ENCODE results near the gene FAM117A.
"Not testable (repeated sequence)": the region's sequence is repeated elsewhere in the genome, so short reads cannot be mapped to it uniquely, and the experiment has no call there.

FAM117A gene

DNA sequence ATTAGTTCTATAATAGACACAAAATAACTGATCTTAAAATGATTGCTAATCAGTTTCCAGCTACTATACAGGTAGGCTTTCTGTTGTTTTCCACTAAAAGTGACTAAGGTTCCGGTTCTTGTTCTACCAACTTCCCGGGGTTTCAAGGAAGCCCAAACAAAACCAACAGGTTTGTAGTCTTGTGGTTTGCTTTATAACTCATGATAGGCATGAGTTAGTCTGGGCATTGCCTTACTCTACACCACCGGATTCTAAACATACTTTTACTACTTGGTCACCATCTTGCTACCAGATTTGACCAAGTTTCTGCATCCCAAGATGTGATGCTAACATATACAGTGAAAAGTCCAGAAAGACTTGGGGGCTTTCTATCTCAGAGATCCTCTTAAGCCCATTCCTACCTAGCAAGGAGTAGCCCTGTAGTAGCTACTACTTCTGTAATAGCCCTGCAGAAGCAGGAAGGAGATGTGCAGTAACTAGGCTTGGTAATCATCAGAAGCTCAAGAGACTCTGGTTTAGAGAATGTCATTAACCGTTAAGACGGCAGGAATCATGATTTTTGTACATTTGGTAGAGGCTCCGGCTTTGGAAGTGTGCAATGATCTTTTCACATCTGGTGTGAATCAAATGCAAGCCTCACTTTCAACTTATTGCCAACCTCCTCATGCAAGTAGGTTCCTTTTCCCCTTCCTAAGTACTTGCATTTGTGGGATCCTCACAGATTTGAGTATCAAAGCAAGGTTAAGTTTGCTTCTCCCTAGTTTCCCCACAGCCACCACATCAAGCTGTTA lies 1.6 kb downstream of the FAM117A start:
- no peak for ATAC-seq

DNA sequence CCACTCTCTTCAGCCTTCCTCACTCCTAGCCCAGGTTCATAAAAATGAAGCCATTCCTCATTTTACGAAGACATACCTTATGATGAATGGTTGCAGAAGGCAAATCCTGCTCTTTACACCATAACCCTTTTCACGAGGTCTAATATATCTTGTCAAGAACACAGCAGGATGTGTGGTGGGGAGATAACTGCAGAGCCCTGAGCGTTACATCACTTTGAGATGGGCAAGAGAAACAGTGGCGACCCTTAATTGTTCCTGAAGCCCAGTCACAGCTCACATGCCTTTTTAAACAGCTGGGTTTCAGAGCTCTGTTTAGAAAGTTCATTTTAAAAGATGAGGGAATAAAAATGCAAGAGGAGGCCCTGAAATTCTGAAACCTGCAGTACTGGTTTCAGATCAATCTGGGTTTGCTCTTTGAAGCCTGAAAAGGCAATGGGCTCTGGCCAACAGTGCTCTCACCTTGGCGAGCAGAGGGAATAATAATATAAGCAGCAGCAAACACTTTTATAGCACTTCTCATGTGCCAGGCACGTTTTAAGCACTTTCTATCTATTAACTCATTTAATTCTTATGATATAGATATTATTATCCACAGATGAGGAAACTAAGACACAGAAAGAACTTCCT lies 2.9 kb downstream of the FAM117A start:
- no peak for ATAC-seq

DNA sequence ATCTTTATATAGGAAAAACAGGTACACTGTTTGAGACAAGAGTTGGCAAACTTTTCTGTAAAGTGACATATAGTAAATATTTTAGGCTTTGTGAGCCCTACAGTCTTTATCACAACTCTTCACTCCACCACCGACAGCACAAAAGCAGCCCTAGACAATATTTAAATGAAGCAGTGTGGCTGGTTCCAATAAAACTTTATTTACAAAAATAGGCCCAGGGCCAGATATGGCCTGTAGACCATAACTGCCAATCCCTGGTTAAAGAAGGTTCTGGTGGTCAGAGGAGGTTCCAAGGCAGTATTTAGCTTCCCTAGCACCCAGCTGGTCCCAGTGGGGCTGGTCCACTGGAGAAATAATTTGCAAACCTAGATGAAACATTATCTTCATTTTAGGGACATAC lies 3.6 kb downstream of the FAM117A start:
- ATAC-seq: no peak

DNA sequence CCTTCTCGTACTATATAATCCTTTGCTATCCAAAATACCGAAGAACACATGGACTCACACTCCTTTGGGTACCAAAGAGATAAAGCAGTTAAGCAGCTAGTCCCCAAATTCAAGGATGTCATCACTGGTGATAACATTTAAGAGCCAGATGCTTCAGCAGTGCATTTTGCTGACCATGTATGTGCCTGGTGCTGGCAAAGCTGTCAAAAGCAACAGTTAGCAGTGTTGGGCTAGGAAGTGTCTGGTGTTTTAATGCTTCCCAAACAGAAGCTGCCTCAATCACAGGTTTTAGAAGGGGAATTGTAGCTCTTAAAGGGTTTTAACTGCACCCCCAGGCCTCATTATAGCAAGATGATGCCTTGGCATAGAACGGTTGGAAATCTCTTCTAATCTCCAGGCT lies 4.7 kb downstream of the FAM117A start:
- no peak for ATAC-seq

DNA sequence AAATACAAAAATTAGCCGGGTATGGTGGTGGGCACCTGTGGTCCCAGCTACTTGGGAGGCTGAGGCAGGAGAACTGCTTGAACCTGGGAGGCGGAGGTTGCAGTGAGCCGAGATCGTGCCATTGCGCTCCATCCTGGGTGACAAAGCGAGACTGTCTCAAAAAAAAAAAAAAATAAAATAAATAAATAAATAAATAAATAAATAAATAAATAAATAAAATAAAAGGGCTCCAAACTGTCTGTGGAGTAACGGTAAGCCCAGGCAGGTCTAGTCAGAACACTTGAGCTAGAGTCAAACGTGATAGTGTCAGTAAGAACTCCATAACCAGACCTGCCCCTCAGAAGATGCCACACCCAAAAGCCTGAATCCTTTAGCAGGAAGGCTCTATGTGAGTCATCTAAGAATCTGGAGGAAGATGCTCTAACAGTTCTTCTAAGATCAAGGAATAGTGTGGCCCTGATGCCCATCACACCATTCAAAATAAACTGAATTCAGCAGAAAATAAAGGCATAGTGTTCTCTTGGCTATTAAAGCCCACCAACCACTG lies 5.4 kb downstream of the FAM117A start:
- ATAC-seq: not testable (repeated sequence)

DNA sequence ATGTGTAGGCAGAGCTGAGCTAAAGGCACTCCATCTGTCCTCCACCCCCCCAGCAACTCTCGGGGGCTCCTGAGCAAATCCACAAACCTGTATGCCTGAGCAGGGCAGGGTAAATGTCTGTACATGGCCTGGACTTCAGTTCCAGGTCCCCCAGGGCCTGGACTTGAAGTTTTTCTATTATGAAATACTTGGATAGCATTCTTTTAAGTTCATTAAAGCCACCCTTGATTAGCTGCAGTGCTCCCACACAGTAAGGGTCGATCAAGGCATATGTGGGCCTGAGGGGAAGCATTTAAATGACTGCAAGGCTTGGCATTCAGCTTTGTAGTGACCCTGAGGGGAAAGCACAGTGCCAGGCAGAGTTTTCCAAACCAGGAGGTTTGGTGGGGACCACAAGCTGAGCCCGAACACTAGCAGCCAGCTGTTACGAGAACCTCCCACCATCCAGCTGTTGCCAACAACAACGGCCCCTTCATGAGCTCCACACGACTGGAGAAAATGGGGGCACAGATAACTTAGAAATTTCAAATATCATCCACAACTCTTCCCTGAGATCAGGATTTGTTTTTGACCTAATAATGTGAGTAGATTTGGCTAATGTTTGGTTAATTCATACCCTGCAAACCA lies 6.7 kb downstream of the FAM117A start:
- no peak for ATAC-seq

DNA sequence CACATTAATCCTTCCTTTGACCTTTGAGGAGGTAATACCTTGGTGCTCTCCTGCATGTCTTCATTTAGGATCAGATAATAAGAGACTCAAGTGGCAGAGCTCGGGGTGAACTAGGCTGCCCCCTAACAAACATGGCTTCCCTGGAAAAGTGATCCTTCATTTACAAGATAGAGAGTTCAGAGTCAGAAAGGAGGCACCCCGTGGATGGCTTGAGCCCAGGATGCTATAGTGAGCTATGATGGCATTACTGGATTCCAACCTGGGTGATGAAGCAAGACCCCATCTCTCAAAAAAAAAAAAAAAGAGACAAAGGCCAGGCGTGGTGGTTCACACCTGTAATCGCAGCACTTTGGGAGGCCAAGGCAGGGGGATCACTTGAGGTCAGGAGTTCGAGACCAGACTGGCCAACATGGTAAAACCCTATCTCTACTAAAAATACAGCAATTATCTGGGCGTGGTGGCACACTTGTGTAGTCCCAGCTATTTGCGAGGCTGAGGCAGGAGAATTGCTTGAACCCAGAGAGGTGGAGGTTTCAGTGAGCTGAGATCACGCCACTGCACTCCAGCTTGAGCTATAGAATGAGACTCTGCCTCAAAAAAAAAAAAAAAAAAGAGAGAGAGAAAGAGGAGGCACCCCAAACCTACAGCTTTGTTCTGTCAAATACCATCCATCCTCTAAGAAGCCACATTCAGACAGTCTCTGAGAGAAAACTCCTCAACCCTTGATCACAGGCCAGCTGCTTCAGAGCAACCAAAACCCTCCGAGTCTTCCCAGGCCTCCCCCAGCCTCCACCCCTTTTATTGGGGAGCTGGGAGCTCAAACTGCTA lies 7.4 kb downstream of the FAM117A start:
- ATAC-seq: no peak

DNA sequence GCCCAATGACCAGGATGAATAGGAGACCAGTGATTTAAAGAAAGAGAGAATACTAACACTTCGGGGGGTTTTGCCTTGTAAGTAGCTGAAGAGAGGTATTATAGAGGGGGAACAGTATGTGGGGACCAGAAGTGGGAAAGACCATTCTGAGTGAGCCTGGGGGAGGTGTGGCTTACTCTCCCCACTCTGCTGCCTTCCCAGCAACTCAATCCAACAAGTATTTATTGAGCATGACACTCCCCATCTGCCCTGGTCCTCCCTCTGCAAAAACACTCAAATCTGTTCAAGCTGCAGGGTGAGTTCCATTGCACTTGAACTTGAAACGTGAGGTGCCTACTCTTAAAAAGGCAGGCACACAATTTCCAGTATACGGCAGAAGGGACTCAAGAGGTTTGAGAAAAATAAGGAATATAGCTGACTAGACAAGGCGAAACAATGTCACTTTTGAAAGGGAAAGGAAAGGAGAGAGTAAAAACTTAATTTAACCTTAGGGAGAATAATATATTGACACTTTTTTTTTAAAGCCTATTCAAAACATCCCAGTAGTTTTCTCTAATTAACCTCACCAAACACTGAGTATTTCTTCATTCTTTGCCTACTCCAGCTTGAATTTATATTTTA lies 8.2 kb downstream of the FAM117A start:
- ATAC-seq: no peak

DNA sequence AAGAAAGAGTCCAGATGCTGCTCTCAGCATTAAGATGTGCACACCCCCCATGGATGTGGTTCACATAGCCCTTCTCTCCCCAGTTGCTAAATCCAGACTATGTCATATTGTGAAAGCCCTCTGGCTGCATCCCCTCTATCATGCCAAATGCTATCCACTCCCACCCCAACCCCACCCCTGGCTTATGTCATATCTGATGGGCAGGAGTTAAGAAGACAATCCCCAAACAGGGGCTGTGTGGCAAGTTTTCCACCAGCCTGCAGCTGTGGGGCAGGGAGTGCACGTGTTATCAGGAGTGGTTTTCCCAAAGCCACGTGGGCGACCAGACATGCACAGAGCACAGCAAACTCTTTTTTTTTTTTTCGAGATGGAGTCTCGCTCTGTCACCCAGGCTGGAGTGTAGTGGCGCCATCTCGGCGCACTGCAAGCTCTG lies 10.0 kb downstream of the FAM117A start:
- no peak for ATAC-seq

DNA sequence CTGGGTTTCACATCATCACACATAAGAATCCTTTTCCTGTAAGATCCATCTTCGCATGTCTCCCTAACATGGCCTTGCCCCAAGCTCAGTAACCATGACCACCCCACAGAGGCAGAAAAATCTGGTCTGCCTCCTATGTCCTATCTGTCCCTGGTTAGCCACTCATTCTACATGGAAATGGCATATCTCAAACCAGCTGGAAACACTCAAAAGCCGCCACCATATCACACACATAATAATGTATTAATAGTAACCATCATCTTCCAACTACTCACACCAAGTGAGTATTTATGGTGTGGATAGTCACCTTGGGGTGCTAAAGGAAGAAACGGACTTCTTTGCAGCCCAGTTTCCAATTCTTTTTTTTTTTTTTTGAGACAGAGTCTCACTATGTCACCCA lies 11.4 kb downstream of the FAM117A start:
- no peak for ATAC-seq

DNA sequence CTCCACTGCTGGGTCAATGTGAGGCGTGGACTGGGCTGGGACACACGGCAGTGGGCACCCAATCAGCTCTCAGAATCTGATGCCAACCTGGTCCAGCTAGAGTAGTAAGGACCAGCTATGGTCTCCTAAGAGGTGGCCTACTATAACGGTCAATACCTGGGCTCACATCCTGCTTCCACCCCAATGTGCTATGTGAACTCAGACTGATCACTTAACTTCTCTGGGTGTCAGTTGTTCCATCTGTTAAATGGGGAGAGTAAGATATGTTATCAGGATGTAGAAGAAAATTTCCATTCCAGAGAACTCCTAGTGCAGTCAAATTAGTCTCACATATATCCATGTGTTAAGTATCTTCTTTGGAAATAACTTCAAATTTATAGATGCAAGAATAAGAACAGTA lies 14.2 kb downstream of the FAM117A start:
- ATAC-seq: no peak

DNA sequence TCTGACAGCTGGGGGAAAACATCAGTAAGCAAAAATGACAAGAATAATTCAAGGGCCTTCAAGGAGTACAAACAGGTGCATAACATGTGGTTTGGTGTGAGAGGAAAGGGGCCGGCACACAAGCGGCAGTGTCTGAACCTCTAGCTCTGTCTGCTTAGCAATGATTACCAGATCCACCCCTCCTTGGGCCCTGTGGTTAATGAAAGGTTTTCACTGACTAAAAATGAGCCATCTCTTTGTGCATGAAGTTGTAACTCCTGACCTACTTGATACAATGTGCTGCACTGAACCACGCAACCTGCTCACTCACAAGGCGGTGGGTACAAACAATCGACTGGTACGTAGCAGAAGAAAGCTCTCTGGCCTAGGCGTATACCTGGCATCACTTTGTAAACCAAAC lies 15.1 kb downstream of the FAM117A start:
- peak; percentile 94 to 95 for ATAC-seq

DNA sequence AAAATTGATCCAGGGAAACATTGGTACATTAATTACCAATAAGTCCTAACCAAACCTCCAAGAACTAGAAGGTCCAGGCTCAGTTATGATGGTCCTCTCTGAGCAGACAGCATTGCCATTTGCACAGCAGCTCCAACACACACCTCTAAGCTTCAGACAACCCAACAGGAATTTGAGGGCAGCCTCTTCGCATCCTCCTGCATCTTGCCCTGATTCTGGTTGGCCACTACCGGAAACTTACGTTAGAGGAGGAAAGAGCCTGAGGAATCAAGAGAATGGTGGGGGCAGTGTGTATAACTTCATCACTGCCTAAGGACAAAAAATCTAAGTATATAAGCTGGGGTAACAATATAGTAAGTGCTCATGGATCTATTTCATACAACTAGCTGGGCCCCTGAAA lies 15.7 kb downstream of the FAM117A start:
- no peak for ATAC-seq

DNA sequence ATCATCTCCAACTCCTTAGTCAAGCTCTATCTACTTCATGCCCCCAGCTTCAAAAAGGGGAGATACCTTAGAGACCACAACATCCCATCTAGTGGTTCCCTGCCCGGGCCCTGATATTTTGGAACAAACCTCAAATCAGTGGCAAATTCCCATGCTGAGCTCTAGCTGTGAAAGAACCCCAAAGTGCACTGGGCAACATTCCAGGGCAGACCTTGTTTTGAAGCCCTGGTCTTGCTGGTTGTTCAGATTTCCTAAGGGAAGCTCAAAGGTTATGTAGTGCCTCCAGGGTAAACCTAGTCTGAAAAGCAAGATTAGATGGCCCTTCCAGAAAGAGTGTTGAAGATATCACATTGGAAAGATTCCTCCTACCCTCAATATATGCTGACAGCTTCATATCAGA lies 16.3 kb downstream of the FAM117A start:
- ATAC-seq: no peak

DNA sequence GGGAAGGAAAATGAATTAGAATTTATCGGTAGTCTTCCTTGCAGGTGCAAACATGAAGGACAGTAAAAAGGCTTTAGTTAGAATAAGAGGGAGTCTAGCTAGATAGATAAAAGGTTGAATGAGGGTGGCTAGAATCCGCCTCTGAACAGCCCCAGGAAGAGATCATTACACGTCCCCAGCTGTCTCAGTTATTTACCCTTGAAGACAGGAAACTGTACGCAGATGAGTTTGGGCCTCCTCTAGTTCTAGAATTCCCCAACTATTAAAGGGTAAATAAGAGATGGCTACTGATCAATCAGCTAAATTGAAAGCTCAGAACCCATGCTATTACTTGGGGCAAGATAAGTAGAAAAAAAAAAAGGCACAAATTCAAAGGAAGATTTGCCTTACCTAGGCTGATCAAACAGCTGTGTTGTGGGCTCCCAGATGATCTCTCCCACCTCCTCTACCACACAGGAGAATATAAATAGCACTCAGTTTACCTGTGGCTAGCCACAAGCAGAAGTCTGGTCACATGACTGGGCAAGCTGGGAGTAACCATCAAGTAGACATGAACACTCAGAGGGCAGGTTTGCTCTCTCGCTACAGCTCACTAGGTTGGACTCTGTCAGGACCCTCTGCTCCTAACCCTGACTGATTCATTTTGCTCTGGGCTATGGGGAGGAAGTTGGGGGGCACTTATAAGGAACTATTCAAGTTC lies 17.0 kb downstream of the FAM117A start:
- ATAC-seq: peak; percentile 18 to 40

DNA sequence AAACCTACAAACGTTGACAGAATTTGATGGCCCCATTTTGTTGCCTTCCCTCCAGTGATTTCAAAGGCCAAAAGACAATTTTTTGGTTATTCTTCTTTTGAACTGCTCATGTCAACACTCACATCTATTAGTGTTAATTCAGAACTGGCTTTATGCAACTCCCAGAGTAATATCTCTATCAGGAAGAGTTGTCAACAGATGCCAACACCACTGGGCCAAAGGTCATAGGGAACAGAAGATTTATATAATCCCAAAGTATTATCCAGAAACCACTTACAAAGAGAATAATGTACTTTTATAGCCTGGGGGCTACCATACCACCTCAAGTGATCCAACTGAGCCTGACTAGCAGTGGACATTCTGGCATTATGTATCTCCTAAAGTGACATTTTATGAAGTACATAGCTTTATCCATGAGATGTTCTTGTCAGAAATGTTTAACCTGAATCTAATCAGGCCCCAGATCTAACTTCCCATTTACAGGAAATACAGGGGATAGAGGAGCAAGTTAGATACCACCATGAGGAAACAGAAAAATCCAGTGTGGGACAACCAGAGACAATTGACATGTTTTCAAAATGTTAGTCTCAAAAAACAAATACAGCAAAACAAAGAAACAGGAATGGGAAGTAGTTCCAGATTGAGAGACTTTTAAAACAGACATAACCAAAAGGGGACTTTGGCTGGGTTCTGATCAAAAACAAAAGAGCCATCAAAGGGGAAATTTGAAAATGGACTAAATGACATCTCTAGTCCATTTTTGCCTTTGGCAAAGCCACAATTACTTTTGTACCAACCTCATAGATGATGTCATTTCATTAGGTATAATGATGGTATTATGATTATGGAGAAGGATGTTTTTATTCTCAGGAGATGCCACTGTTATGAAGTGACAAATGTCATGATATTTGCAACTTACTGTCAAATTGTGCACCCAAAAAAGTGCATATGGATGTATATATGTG lies 18.5 kb downstream of the FAM117A start:
- ATAC-seq: no peak

DNA sequence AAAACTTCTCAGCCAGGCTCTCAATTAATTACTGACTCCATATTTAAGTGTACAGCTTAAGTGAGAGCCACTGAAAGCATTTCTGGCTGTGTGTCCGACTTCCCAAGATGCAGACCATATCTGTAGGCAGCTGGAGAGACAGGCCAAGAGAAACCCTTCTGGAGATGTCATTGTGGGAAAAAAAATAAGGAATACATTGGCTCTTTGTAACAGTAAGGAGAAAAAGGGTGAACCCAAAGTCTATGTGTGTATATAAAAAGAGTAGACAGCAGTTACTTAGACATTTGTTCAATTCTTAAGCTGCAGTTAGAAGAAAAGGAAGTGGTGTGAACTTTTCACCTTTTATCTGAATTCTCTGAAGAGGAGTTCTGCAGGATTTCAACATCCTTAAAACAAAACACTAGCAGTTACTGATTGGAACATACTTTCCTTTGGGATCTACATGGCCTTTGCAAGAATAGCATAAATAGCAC lies 21.7 kb downstream of the FAM117A start:
- ATAC-seq: no peak

DNA sequence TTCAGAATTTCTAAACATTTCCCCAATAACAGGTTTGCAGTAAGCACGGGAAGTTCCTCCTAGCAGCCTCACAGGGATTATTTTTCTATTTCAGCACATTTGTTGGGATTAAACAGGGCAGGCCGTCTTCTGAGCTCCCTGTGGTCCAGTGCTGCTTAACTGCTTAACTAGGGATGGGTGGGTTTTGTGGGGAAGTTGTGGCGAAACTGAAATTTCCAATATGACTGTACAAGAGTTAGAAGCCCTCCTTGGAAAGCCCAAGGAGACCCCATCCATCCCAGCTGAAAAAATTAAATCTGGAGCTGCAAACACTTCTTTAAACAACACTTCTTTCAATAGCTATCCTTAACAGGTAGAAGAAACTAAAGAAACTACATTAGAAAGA lies 22.2 kb downstream of the FAM117A start:
- no peak for ATAC-seq

DNA sequence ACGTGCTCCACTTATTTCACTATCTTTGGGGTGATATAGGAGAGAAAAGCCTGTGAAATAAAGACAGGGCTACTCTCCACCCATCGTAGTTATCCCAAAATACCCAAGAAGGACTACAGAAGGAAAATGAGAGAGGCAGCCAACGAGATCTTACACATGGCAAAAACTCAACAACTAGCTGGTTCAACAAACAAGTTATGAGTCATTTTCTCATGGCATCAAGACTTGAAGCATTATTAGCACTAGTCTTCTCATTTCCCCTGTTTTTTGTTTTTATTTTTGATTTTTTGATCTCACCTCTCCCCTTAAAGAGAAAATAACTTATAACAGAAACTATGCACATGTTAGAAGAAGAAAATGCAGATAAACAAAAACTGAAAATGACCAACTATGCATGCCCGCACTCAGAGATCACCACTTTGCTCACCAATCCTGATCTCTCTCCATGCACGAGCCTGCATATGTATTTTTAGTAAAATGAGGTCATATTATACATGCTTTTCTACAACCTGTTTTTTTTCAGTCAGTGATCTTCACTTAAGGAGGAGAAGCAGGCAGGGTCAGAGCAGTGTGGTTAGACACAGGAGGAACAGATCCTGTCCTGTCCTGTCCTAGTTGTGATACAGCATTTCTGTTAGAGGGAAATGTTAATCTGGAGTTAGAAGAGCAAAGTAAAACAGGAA lies 22.8 kb downstream of the FAM117A start:
- ATAC-seq: peak; percentile 19 to 21
